ENCODE results near the gene RPL37A.

DNA sequence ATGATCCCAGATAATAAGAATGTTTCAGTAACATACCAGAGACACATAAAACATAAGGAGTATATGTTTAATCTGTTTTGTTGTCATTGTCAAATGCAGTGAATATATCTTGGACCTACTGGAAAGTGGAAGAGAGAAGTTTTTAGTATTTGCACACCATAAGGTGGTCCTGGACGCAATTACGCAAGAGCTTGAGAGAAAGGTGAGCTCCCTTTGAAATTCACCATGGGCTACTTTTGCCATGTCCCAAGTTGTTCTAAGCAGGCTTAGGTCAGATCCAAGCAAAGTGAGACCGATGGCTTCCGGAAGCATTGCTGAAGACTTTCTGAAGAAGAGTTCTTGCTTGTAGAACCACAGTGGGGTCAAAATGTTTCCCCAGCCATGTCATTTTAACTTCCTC, 30.8 kb upstream of the RPL37A start:
- TF ChIP-seq, protein P1, sequence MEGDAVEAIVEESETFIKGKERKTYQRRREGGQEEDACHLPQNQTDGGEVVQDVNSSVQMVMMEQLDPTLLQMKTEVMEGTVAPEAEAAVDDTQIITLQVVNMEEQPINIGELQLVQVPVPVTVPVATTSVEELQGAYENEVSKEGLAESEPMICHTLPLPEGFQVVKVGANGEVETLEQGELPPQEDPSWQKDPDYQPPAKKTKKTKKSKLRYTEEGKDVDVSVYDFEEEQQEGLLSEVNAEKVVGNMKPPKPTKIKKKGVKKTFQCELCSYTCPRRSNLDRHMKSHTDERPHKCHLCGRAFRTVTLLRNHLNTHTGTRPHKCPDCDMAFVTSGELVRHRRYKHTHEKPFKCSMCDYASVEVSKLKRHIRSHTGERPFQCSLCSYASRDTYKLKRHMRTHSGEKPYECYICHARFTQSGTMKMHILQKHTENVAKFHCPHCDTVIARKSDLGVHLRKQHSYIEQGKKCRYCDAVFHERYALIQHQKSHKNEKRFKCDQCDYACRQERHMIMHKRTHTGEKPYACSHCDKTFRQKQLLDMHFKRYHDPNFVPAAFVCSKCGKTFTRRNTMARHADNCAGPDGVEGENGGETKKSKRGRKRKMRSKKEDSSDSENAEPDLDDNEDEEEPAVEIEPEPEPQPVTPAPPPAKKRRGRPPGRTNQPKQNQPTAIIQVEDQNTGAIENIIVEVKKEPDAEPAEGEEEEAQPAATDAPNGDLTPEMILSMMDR (IDR thresholded peaks at IDR 0.05) = no peak
- no peak for TF ChIP-seq POLR2A (IDR thresholded peaks at IDR 0.05)

Data from adrenal gland (tissue), 5 donors.